GM12878 (cell line): ENCODE results near the gene VGLL4. TPM values are rescaled to one million over a fixed set of nuclear protein-coding genes. Genes with fewer than 3 reads are reported as not detected.

Experiments
- BCL11A ChIP-seq: IDR thresholded peaks from 2 replicates; pipeline ENCODE4 v1.6.1; 2011; ENCODE audit warnings: low read depth, low read length
- CUX1 ChIP-seq: IDR thresholded peaks from 2 replicates; pipeline ENCODE4 v1.6.1; 2012; ENCODE audit warnings: improper control_type of control experiment, low read depth, low read length; ENCODE audit not compliant: insufficient replicate concordance
- DPF2 ChIP-seq: fragments of 450-650 bp; IDR thresholded peaks from 2 replicates; pipeline ENCODE4 v1.6.1; 2017; ENCODE audit warnings: mild to moderate bottlenecking
- E2F4 ChIP-seq: IDR thresholded peaks from 2 replicates; pipeline ENCODE4 v1.6.1; 2012; ENCODE audit warnings: low read depth, low read length, improper control_type of control experiment
- ELK1 ChIP-seq: IDR thresholded peaks from 2 replicates; pipeline ENCODE4 v1.6.1; 2012; ENCODE audit warnings: low read depth, low read length, improper control_type of control experiment
- GABPA ChIP-seq: IDR thresholded peaks from 2 replicates; pipeline ENCODE4 v1.6.1; 2014; ENCODE audit warnings: antibody characterized with exemption, low read depth, mild to moderate bottlenecking, inconsistent platforms
- NFXL1 ChIP-seq: fragments of 450-650 bp; IDR thresholded peaks from 2 replicates; pipeline ENCODE4 v1.6.1; 2017; ENCODE audit warnings: antibody characterized with exemption, mild to moderate bottlenecking, borderline replicate concordance
- POLR2AphosphoS2 ChIP-seq: IDR thresholded peaks from 2 replicates; pipeline ENCODE4 v1.6.1; 2011; ENCODE audit warnings: low read depth, mild to moderate bottlenecking, low read length, improper control_type of control experiment, moderate library complexity
- RAD21 ChIP-seq: IDR thresholded peaks from 2 replicates; pipeline ENCODE4 v1.6.1; 2011; ENCODE audit warnings: mild to moderate bottlenecking, low read depth, low read length, moderate library complexity; ENCODE audit not compliant: insufficient read depth
- RB1 ChIP-seq: fragments of 450-650 bp; formaldehyde crosslinking; IDR thresholded peaks from 2 replicates; pipeline ENCODE4 v1.6.1; 2017; ENCODE audit warnings: mild to moderate bottlenecking, borderline replicate concordance
- RUNX3 ChIP-seq: IDR thresholded peaks from 2 replicates; pipeline ENCODE4 v1.6.1; 2012; ENCODE audit warnings: low read length, inconsistent platforms
- SMAD5 ChIP-seq: IDR thresholded peaks from 2 replicates; pipeline ENCODE4 v1.6.1; 2016; ENCODE audit warnings: antibody characterized with exemption, low read depth
- SMC3 ChIP-seq: IDR thresholded peaks from 2 replicates; pipeline ENCODE4 v1.6.1; 2011; ENCODE audit warnings: low read length, improper control_type of control experiment, borderline replicate concordance
- SREBF2 ChIP-seq: IDR thresholded peaks from 2 replicates; pipeline ENCODE4 v1.6.1; 2012; ENCODE audit warnings: mild to moderate bottlenecking, low read length
- SUZ12 ChIP-seq: fragments of 200-600 bp; sonication (generic); IDR thresholded peaks from one replicate; pipeline ENCODE4 v1.6.1; 2018; ENCODE audit warnings: antibody characterized with exemption, mild to moderate bottlenecking; ENCODE audit not compliant: unreplicated experiment
- TBL1XR1 ChIP-seq: IDR thresholded peaks from 2 replicates; pipeline ENCODE4 v1.6.1; 2012; ENCODE audit warnings: low read depth, low read length, improper control_type of control experiment
- TCF3 ChIP-seq: IDR thresholded peaks from 2 replicates; pipeline ENCODE4 v1.6.1; 2012; ENCODE audit warnings: low read depth, mild to moderate bottlenecking, low read length, borderline replicate concordance; ENCODE audit not compliant: insufficient read depth
- WRNIP1 ChIP-seq: IDR thresholded peaks from 2 replicates; pipeline ENCODE4 v1.6.1; 2011; ENCODE audit warnings: low read depth, low read length, improper control_type of control experiment, borderline replicate concordance
- YBX1 ChIP-seq: fragments of 450-650 bp; IDR thresholded peaks from 2 replicates; pipeline ENCODE4 v1.6.1; 2016; ENCODE audit warnings: antibody characterized with exemption
- ZBED1 ChIP-seq: IDR thresholded peaks from 2 replicates; pipeline ENCODE4 v1.6.1; 2016; ENCODE audit warnings: borderline replicate concordance
- ZBTB40 ChIP-seq: fragments of 450-650 bp; IDR thresholded peaks from 2 replicates; pipeline ENCODE4 v1.6.1; 2016; ENCODE audit warnings: mild to moderate bottlenecking, moderate library complexity, borderline replicate concordance
- polyA plus RNA-seq, 11 experiments: library from polyadenylated mRNA; depleted of rRNA in 4 of 11; unstranded in 6 of 11; stranded (reverse) in 5 of 11; fragments of >200 nt; fragmentation: Nextera tagmentation in 4 of 11; fragmentation: Illumina TruSeq in 1 of 11; extraction: Ambion mirVana in 4 of 11; extraction: Trizol in 1 of 11; gene quantifications; 1 replicate in 1 of 11; 2 replicates in 10 of 11; pipeline versions ENCODE4 v1.2.1 to v1.2.3, GENCODE V29; 2011 to 2016; ENCODE audit warnings: inconsistent platforms in 2 of 11, missing spikeins in 2 of 11, low read depth in 1 of 11
- total RNA-seq, 4 experiments: library from RNA; depleted of rRNA in 3 of 4; stranded (reverse); fragments of >200 nt in 3 of 4; fragmentation: Illumina TruSeq in 1 of 4; extraction: Trizol in 1 of 4; gene quantifications; 2 replicates each; pipeline versions ENCODE4 v1.2.1 to v1.2.3, GENCODE V29; 2013 to 2021

The VGLL4 gene
- total and polyA plus RNA-seq, 10 of the 15 experiments (the other 5 are each of a cell fraction or from before 2014, with no cell fraction given), result 0.44 to 38.1 (median 16.1) TPM

GRCh38 chr3:11643605-11644087 is at the start of gene VGLL4 (continued):
- TF ChIP-seq E2F4, result no peak
- no peak for TF ChIP-seq ZBTB40
- no peak for TF ChIP-seq WRNIP1
- peak; percentile 23; the same call in 1 of the 2 replicates for TF ChIP-seq SMC3
- TF ChIP-seq NFXL1, result no peak; the same call in 1 of the 2 replicates
- no peak for TF ChIP-seq SMAD5
- TF ChIP-seq RAD21, result peak; percentile 36; the same call in 1 of the 2 replicates
- no peak for TF ChIP-seq RB1
- no peak for TF ChIP-seq TBL1XR1
- TF ChIP-seq TCF3, result no peak
- TF ChIP-seq GABPA, result no peak
- no peak for TF ChIP-seq ZBED1
- TF ChIP-seq BCL11A, result no peak
- no peak for TF ChIP-seq SUZ12
- TF ChIP-seq ELK1, result no peak
- peak; percentile 50; the same call in 1 of the 2 replicates for TF ChIP-seq POLR2AphosphoS2
- no peak for TF ChIP-seq DPF2
- TF ChIP-seq CUX1, result no peak
- no peak for TF ChIP-seq YBX1
- no peak for TF ChIP-seq SREBF2
- no peak for TF ChIP-seq RUNX3
